CD4-positive, alpha-beta T cell (primary cell): ENCODE results near the gene EIF4A3. TPM values are rescaled to one million over a fixed set of nuclear protein-coding genes. Genes with fewer than 3 reads are reported as not detected.

ENCODE experiments used
- ATAC-seq: fragments of 200-7000 bp; cut with Tn5 transposase; one replicate; pipeline ENCODE4 v1.10.0; 2022; ENCODE audit warnings: mild to moderate bottlenecking; ENCODE audit not compliant: poor library complexity
- CTCF ChIA-PET: fragments of 350-600 bp; sonication (Branson Sonifier 250); formaldehyde crosslinking; loops from one replicate; lab custom pipeline; 2021; ENCODE audit warnings: antibody characterized with exemption, inconsistent platforms; lab: Charles Lee
- POLR2A ChIA-PET: fragments of 350-600 bp; sonication (Branson Sonifier 250); formaldehyde crosslinking; loops from one replicate; lab custom pipeline; 2021; ENCODE audit warnings: antibody characterized with exemption, inconsistent platforms; lab: Charles Lee
- DNase-seq, 14 experiments: peaks; one replicate each; pipeline ENCODE4 v3.0.0-alpha.2; 2013 to 2020; ENCODE audit warnings: mixed read lengths in 2 of 14
- H3K27ac ChIP-seq, 2 donors: one replicate each; pipeline versions ENCODE4 v1.5.1 to v1.7.0; 2013; ENCODE audit warnings: low read length in 2 of 2, low read depth in 1 of 2, mild to moderate bottlenecking in 1 of 2
- H3K27me3 ChIP-seq, 2 experiments: 1 replicate in 1 of 2; 2 replicates in 1 of 2; pipeline versions ENCODE4 v1.6.1 to v1.7.0; 2013; ENCODE audit warnings: low read length in 2 of 2, control low read depth in 1 of 2, mild to moderate bottlenecking in 1 of 2, moderate library complexity in 1 of 2; ENCODE audit not compliant: insufficient read depth in 2 of 2, control insufficient read depth in 1 of 2
- H3K36me3 ChIP-seq: one replicate; pipeline ENCODE4 v1.6.1; 2013; ENCODE audit warnings: low read length, control low read depth; ENCODE audit not compliant: insufficient read depth
- H3K4me1 ChIP-seq: one replicate; pipeline ENCODE4 v1.6.1; 2013; ENCODE audit warnings: low read length, control low read depth; ENCODE audit not compliant: insufficient read depth
- H3K4me3 ChIP-seq: one replicate; pipeline ENCODE4 v1.5.1; 2013; ENCODE audit warnings: mild to moderate bottlenecking, low read length, moderate library complexity
- H3K9me3 ChIP-seq, 2 experiments: 1 replicate in 1 of 2; 2 replicates in 1 of 2; pipeline versions ENCODE4 v1.6.1 to v1.7.0; 2013; ENCODE audit warnings: low read length in 2 of 2, mild to moderate bottlenecking in 2 of 2, control low read depth in 1 of 2, moderate library complexity in 1 of 2; ENCODE audit not compliant: control insufficient read depth in 1 of 2, insufficient read depth in 1 of 2
- H3K27ac Mint-ChIP-seq: one replicate; pipeline ENCODE4 v1.8.0; 2020; ENCODE audit warnings: mixed read lengths
- H3K27me3 Mint-ChIP-seq: one replicate; pipeline ENCODE4 v1.8.0; 2021; ENCODE audit warnings: mixed read lengths
- H3K36me3 Mint-ChIP-seq: one replicate; pipeline ENCODE4 v1.8.0; 2021; ENCODE audit warnings: low read depth, mixed read lengths
- H3K4me1 Mint-ChIP-seq: one replicate; pipeline ENCODE4 v1.8.0; 2021; ENCODE audit warnings: low read depth, mixed read lengths
- H3K4me3 Mint-ChIP-seq: one replicate; pipeline ENCODE4 v1.8.0; 2020; ENCODE audit warnings: mild to moderate bottlenecking, mixed read lengths
- H3K9me3 Mint-ChIP-seq: one replicate; pipeline ENCODE4 v1.8.0; 2020; ENCODE audit warnings: mixed read lengths
- CTCF ChIP-seq: fragments of 200-600 bp; IDR thresholded peaks from one replicate; pipeline ENCODE4 v1.8.0; 2022; ENCODE audit warnings: antibody characterized with exemption, mild to moderate bottlenecking
- intact Hi-C, 2 experiments: fragments of 100-400 bp; cut with DNase I in 1 of 2; cut with micrococcal nuclease in 1 of 2; formaldehyde crosslinking; loops; one replicate each; pipeline versions ENCODE4 v1.15.1 to v1.9.0; 2023 to 2025; cut with DNase I, micrococcal nuclease
- total RNA-seq, 174 experiments: library from RNA in 2 of 174; stranded (reverse) in 2 of 174; gene quantifications; one replicate each; pipeline ENCODE4 v1.2.3 and lab custom pipeline; 2021 to 2026

EIF4A3 gene
- total RNA-seq, 2 experiments from 2014 or later: 79.6 to 79.7 TPM

- H3K9me3 ChIP-seq: peaks cover 0 to under 1% of the 10 kb centered on the region in 2 experiments
- POLR2A ChIA-PET: no interaction called here
These were observed 43.8 kb upstream of the EIF4A3 start for GRCh38 chr17:80190716-80191115.

GRCh38 chr17:80189611-80190010, 42.7 kb upstream of the EIF4A3 start:
- H3K27ac Mint-ChIP-seq: no peak overlapping the region
- intact Hi-C loops: loop anchor here in 1 of 2 experiments (5.0 kb wide), 1 partner anchor 178 kb away; no protein-coding TSS in a partner anchor

More at GRCh38 chr17:80190716-80191115, 43.8 kb upstream of the EIF4A3 start:
- intact Hi-C loops: loop anchor here in 1 of 2 experiments (5.0 kb wide), 1 partner anchor 177 kb away; no protein-coding TSS in a partner anchor
- Mint-ChIP-seq H3K36me3 (no peaks in the 10 kb centered on the region), H3K27ac (no peak overlapping the region), H3K27me3 (peaks cover 4% of the 10 kb centered on the region), H3K4me1 (no peaks in the 10 kb centered on the region), H3K4me3 (no peak overlapping the region), H3K9me3 (no peaks in the 10 kb centered on the region)
- Histone ChIP-seq H3K36me3 (no peaks in the 10 kb centered on the region), H3K27me3 (no peaks in the 10 kb centered on the region), H3K4me1 (peaks cover under 1% of the 10 kb centered on the region), H3K27ac (no peak overlapping the region), H3K4me3 (no peak overlapping the region)
- TF ChIP-seq CTCF: no peak
- CTCF ChIA-PET: no interaction called here
- DNase-seq (no peak), ATAC-seq (no peak)

GRCh38 chr17:80187515-80187941, 40.6 kb upstream of the EIF4A3 start:
- TF ChIP-seq CTCF: no peak
- no peak for ATAC-seq
- Mint-ChIP-seq H3K4me3 (no peak overlapping the region), H3K36me3 (no peaks in the 10 kb centered on the region), H3K27me3 (peaks cover 4% of the 10 kb centered on the region), H3K4me1 (no peaks in the 10 kb centered on the region), H3K27ac (no peak overlapping the region), H3K9me3 (no peaks in the 10 kb centered on the region)
- no peak for DNase-seq
- Histone ChIP-seq H3K27ac (no peak overlapping the region), H3K36me3 (no peaks in the 10 kb centered on the region), H3K4me1 (no peaks in the 10 kb centered on the region), H3K4me3 (no peak overlapping the region), H3K27me3 (no peaks in the 10 kb centered on the region), H3K9me3 (no peaks in the 10 kb centered on the region)
- POLR2A ChIA-PET: no interaction called here
- intact Hi-C loops: no loop called here
- CTCF ChIA-PET: no interaction called here

More at GRCh38 chr17:80189611-80190010, 42.7 kb upstream of the EIF4A3 start:
- Mint-ChIP-seq H3K36me3 (no peaks in the 10 kb centered on the region), H3K4me1 (no peaks in the 10 kb centered on the region), H3K4me3 (no peak overlapping the region), H3K27me3 (peaks cover 4% of the 10 kb centered on the region), H3K9me3 (no peaks in the 10 kb centered on the region)
- Histone ChIP-seq H3K27ac (no peak overlapping the region), H3K4me1 (no peaks in the 10 kb centered on the region), H3K36me3 (no peaks in the 10 kb centered on the region), H3K27me3 (no peaks in the 10 kb centered on the region), H3K4me3 (no peak overlapping the region), H3K9me3 (no peaks in the 10 kb centered on the region)
- ATAC-seq (no peak), DNase-seq (no peak)
- CTCF ChIA-PET: no interaction called here
- POLR2A ChIA-PET: no interaction called here
- no peak for TF ChIP-seq CTCF
